Adrenal gland (tissue), 12 donors: ENCODE measurements around the gene ZKSCAN1. TPM values are rescaled to one million over a fixed set of nuclear protein-coding genes. Genes with fewer than 3 reads are reported as not detected.

Experiments used
- DNase-seq, 7 donors: peaks; one replicate each; pipeline ENCODE4 v3.0.0-alpha.2; 2019 to 2020
- H3K27ac ChIP-seq, 5 donors: fragments of 200-600 bp; sonication (generic) in 4 of 5; 1 replicate in 3 of 5; 2 replicates in 2 of 5; pipeline versions ENCODE4 v1.5.1 to v1.8.0; 2016 to 2020; ENCODE audit warnings: mild to moderate bottlenecking in 1 of 5
- H3K27me3 ChIP-seq: fragments of 200-600 bp; 2 replicates; pipeline ENCODE4 v1.8.0; 2021
- H3K36me3 ChIP-seq, 2 donors: fragments of 200-600 bp; replicated peaks in 1 of 2; 1 replicate in 1 of 2; 2 replicates in 1 of 2; pipeline versions ENCODE4 v1.5.1 to v1.8.0; 2018 to 2022
- H3K4me1 ChIP-seq, 2 donors: fragments of 200-600 bp; replicated peaks in 1 of 2; 1 replicate in 1 of 2; 2 replicates in 1 of 2; pipeline versions ENCODE4 v1.5.1 to v1.8.0; 2018 to 2021
- H3K4me3 ChIP-seq, 4 donors: fragments of 200-600 bp; sonication (generic) in 3 of 4; one replicate each; pipeline ENCODE4 v1.5.1; 2016 to 2018
- H3K9me3 ChIP-seq, 3 donors: fragments of 200-600 bp; sonication (generic) in 1 of 3; replicated peaks in 1 of 3; 1 replicate in 2 of 3; 2 replicates in 1 of 3; pipeline versions ENCODE4 v1.5.1 to v1.8.0; 2016 to 2021
- CTCF ChIP-seq, 6 experiments: fragments of 450-650 bp in 4 of 6; fragments of 200-600 bp in 2 of 6; sonication (generic) in 1 of 6; IDR thresholded peaks; 1 replicate in 5 of 6; 2 replicates in 1 of 6; pipeline versions ENCODE4 v1.5.1 to v1.8.0; 2016 to 2021; ENCODE audit warnings: antibody characterized with exemption in 6 of 6, mild to moderate bottlenecking in 2 of 6, moderate library complexity in 1 of 6
- POLR2A ChIP-seq, 2 donors: fragments of 450-650 bp; IDR thresholded peaks; one replicate each; pipeline ENCODE4 v1.6.1; 2017; ENCODE audit warnings: antibody characterized with exemption in 2 of 2, mild to moderate bottlenecking in 2 of 2, moderate library complexity in 1 of 2
- WGBS, 4 donors: extraction: QIAGEN DNeasy Blood & Tissue Kit in 2 of 4; methylation state at CpG; one replicate each; pipeline versions ENCODE4 v1.1.5 to v1.1.7; 2013 to 2017; 5-methylcytosine and 5-hydroxymethylcytosine counted together
- intact Hi-C, 2 donors: fragments of 100-400 bp; cut with DNase I; formaldehyde crosslinking; loops; one replicate each; pipeline versions ENCODE4 v1.14.1 to v1.15.0; 2022 to 2023
- polyA plus RNA-seq, 3 donors: library from polyadenylated mRNA; stranded (reverse); fragments of 200-250 nt in 2 of 3; fragments of 350-450 nt in 1 of 3; fragmentation: Illumina TruSeq in 1 of 3; extraction: RNeasy Lipid Tissue Mini Kit (QIAGEN cat#74804) in 1 of 3; gene quantifications; one replicate each; pipeline ENCODE4 v1.2.3, GENCODE V29; 2013 to 2014
- total RNA-seq, 9 donors: library from RNA; depleted of rRNA in 4 of 9; stranded (reverse); fragments of >200 nt in 4 of 9; fragments of 120-200 nt in 1 of 9; fragmentation: NEBNext Ultra II Directional in 1 of 9; extraction: Animal tissue kit (Norgen Biotek cat#: 25700) in 1 of 9; gene quantifications; one replicate each; pipeline versions ENCODE4 v1.1.0 to v1.2.4, GENCODE V29; 2013 to 2023
- donor health status: healthy with polysubstance abuse.
- donor health status: Bipolar disorder and iron deficiency.
- donor health status: DM: yes; HTN: yes; CAD: no.
- donor health status: DM: no; HTN: no; CAD: no.
- donor health status: DM: no; HTN: no; CAD: no.
- donor health status: DM: yes; HTN: yes; CAD: no.

ZKSCAN1 gene
- total and polyA plus RNA-seq, 12 donors: 20.3 to 134 (median 48.9) TPM

- Histone ChIP-seq H3K27me3 (no peaks in the 10 kb centered on the region), H3K4me3 (no peak overlapping the region), H3K9me3 (peaks cover 0 to 19% (median 0%) of the 10 kb centered on the region in 3 donors), H3K27ac (no peak overlapping the region), H3K36me3 (peaks cover 0 to 71% of the 10 kb centered on the region in 2 donors), H3K4me1 (peaks cover 2 to 5% of the 10 kb centered on the region in 2 donors)
- TF ChIP-seq CTCF (IDR thresholded peaks at IDR 0.05): no peak
- TF ChIP-seq POLR2A (IDR thresholded peaks at IDR 0.05): no peak
- 94 to 99% (median 98%) methylated on average over 11 of the region's 11 CpGs for WGBS, 4 donors
- DNase-seq: no peak
- intact Hi-C loops: no loop called here
These were observed 55.8 kb downstream of the ZKSCAN1 start for GRCh38 chr7:100071018-100071723.

- WGBS, 4 donors: 94 to 98% (median 97%) methylated on average over 10 of the region's 10 CpGs
These were observed 57.1 kb downstream of the ZKSCAN1 start for GRCh38 chr7:100072462-100072861.

GRCh38 chr7:100074841-100075240 is 59.4 kb downstream of the ZKSCAN1 start:
- H3K9me3 ChIP-seq: peaks cover 0 to 19% (median 0%) of the 10 kb centered on the region in 3 donors
- H3K4me3 ChIP-seq: no peak overlapping the region
- H3K27ac ChIP-seq: no peak overlapping the region
- 84 to 96% (median 95%) methylated on average over 7 of the region's 7 CpGs for WGBS, 4 donors
- H3K36me3 ChIP-seq: peaks cover 0 to 84% of the 10 kb centered on the region in 2 donors
- DNase-seq: no peak
- H3K4me1 ChIP-seq: peaks cover 0 to 5% of the 10 kb centered on the region in 2 donors
- H3K27me3 ChIP-seq: no peaks in the 10 kb centered on the region
- TF ChIP-seq CTCF (IDR thresholded peaks at IDR 0.05) (no peak), POLR2A (IDR thresholded peaks at IDR 0.05) (no peak)
- intact Hi-C loops: no loop called here

More at GRCh38 chr7:100072462-100072861, 57.1 kb downstream of the ZKSCAN1 start:
- Histone ChIP-seq H3K27ac (no peak overlapping the region), H3K4me1 (no peaks in the 10 kb centered on the region), H3K27me3 (no peaks in the 10 kb centered on the region), H3K4me3 (no peak overlapping the region), H3K9me3 (peaks cover 0 to 19% (median 0%) of the 10 kb centered on the region in 3 donors), H3K36me3 (peaks cover 0 to 84% of the 10 kb centered on the region in 2 donors)
- TF ChIP-seq POLR2A (IDR thresholded peaks at IDR 0.05) (no peak), CTCF (IDR thresholded peaks at IDR 0.05) (no peak)
- intact Hi-C loops: no loop called here
- no peak for DNase-seq

GRCh38 chr7:100075418-100075817 is 60.0 kb downstream of the ZKSCAN1 start:
- no peaks in the 10 kb centered on the region for H3K27me3 ChIP-seq
- H3K4me3 ChIP-seq: no peak overlapping the region
- 86 to 98% (median 94%) methylated on average over 6 of the region's 6 CpGs for WGBS, 4 donors
- peaks cover 0 to 19% (median 0%) of the 10 kb centered on the region in 3 donors for H3K9me3 ChIP-seq
- H3K4me1 ChIP-seq: peaks cover 3 to 11% of the 10 kb centered on the region in 2 donors
- no peak overlapping the region for H3K27ac ChIP-seq
- intact Hi-C loops: no loop called here
- DNase-seq: no peak
- peaks cover 0 to 78% of the 10 kb centered on the region in 2 donors for H3K36me3 ChIP-seq
- no peak for TF ChIP-seq CTCF (IDR thresholded peaks at IDR 0.05)
- TF ChIP-seq POLR2A (IDR thresholded peaks at IDR 0.05): no peak
